HepG2 (cell line): ENCODE data around the gene GADD45GIP1. TPM values are rescaled to one million over a fixed set of nuclear protein-coding genes. Genes with fewer than 3 reads are reported as not detected.

Source experiments
- ATAC-seq: fragments of 200-7000 bp; cut with Tn5 transposase; 3 replicates; pipeline ENCODE4 v1.9.1; 2020; ENCODE audit warnings: mild to moderate bottlenecking, moderate library complexity
- BruUV-seq: library from RNA; stranded (reverse); fragments of 400-500 nt; replicated peaks from 2 replicates; lab custom pipeline; 2021; lab: Mats Ljungman, UMichigan
- CTCF ChIA-PET: fragments of 300-600 bp; formaldehyde crosslinking; extraction: SDS; loops from one replicate; lab custom pipeline; 2021; ENCODE audit warnings: low total read pairs, inconsistent platforms, low intra/inter-chr PET ratio; lab: Yijun Ruan, JAX
- POLR2A ChIA-PET: fragments of 350-600 bp; sonication (Branson Sonifier 250); formaldehyde crosslinking; loops from one replicate; lab custom pipeline; 2020; ENCODE audit warnings: antibody characterized with exemption, inconsistent platforms; lab: Yijun Ruan, JAX
- DNase-seq: peaks from one replicate; pipeline ENCODE4 v3.0.0-alpha.2; 2015; ENCODE audit warnings: low spot score
- FAIRE-seq: peaks from 3 replicates; lab custom pipeline; 2011; peaks lifted over from hg19 to GRCh38; lab: Jason Lieb, UNC
- H2AFZ ChIP-seq: one replicate; pipeline ENCODE4 v1.6.1; 2011; ENCODE audit warnings: low read length, inconsistent platforms
- H3K27ac ChIP-seq: fragments of 300-600 bp; 3 replicates; pipeline ENCODE4 v1.8.0; 2011; ENCODE audit warnings: mixed run types, mild to moderate bottlenecking, mixed read lengths, low read length, inconsistent platforms; ENCODE audit not compliant: insufficient read depth; ENCODE audit errors: extremely low read length
- H3K27me3 ChIP-seq, 2 experiments: fragments of 200-600 bp in 1 of 2; 2 replicates in 1 of 2; 3 replicates in 1 of 2; pipeline versions ENCODE4 v1.6.0 to v1.8.0; 2011; ENCODE audit warnings: low read length in 2 of 2, mild to moderate bottlenecking in 2 of 2, moderate library complexity in 2 of 2, inconsistent platforms in 1 of 2; ENCODE audit not compliant: insufficient read depth in 2 of 2, control insufficient read depth in 1 of 2
- H3K36me3 ChIP-seq, 2 experiments: fragments of 200-600 bp in 1 of 2; replicated peaks in 1 of 2; 2 replicates in 1 of 2; 3 replicates in 1 of 2; pipeline versions ENCODE4 v1.5.1 to v1.8.0; 2011; ENCODE audit warnings: low read length in 2 of 2, inconsistent platforms in 1 of 2; ENCODE audit not compliant: insufficient read depth in 2 of 2, control insufficient read depth in 1 of 2
- H3K4me1 ChIP-seq: 2 replicates; pipeline ENCODE4 v1.5.1; 2012; ENCODE audit warnings: low read length, inconsistent platforms; ENCODE audit not compliant: insufficient read depth
- H3K4me2 ChIP-seq: 2 replicates; pipeline ENCODE4 v1.6.0; 2011; ENCODE audit warnings: low read depth, low read length, inconsistent platforms
- H3K4me3 ChIP-seq, 3 experiments: fragments of 200-600 bp in 1 of 3; sonication (generic), shearing (Covaris generic) in 1 of 3; replicated peaks in 1 of 3; 2 replicates each; pipeline ENCODE4 v1.5.1; 2011 to 2016; ENCODE audit warnings: low read length in 3 of 3, inconsistent platforms in 2 of 3, low read depth in 2 of 3, mild to moderate bottlenecking in 2 of 3, control low read depth in 1 of 3, mixed read lengths in 1 of 3; ENCODE audit not compliant: insufficient read depth in 1 of 3
- H3K79me2 ChIP-seq: one replicate; pipeline ENCODE4 v1.6.1; 2011; ENCODE audit warnings: low read length, inconsistent platforms; ENCODE audit not compliant: insufficient read depth
- H3K9ac ChIP-seq: 2 replicates; pipeline ENCODE4 v1.6.0; 2011; ENCODE audit warnings: mild to moderate bottlenecking, low read depth, low read length, inconsistent platforms; ENCODE audit not compliant: insufficient read depth
- H3K9me3 ChIP-seq: 2 replicates; pipeline ENCODE4 v1.5.1; 2012; ENCODE audit warnings: mild to moderate bottlenecking, low read length
- H4K20me1 ChIP-seq: 2 replicates; pipeline ENCODE4 v1.6.0; 2011; ENCODE audit warnings: inconsistent platforms, mild to moderate bottlenecking, low read length, moderate library complexity; ENCODE audit not compliant: insufficient read depth
- AGO2 ChIP-seq: fragments of 200-400 bp; formaldehyde crosslinking; optimal IDR thresholded peaks from 2 replicates; pipeline ENCODE3; 2017; ENCODE audit warnings: mild to moderate bottlenecking, low read depth, low read length, moderate library complexity
- BHLHE40 ChIP-seq: IDR thresholded peaks from 2 replicates; pipeline ENCODE4 v1.6.1; 2011; ENCODE audit warnings: low read length, improper control_type of control experiment
- CREB1 ChIP-seq, 2 experiments: fragments of 450-650 bp in 1 of 2; IDR thresholded peaks; 2 replicates each; pipeline ENCODE4 v1.6.1; 2016 to 2017; ENCODE audit warnings: control low read depth in 1 of 2, mild to moderate bottlenecking in 1 of 2, missing compliant biosample characterization in 1 of 2, missing genetic modification characterization in 1 of 2
- CREM ChIP-seq, 2 experiments: sonication (generic) in 1 of 2; formaldehyde crosslinking in 1 of 2; IDR thresholded peaks; 2 replicates each; pipeline versions ENCODE4 v1.4.0 to v1.6.1; 2016 to 2020; ENCODE audit warnings: antibody characterized with exemption in 1 of 2, mild to moderate bottlenecking in 1 of 2, missing genetic modification reagents in 1 of 2
- CTCF ChIP-seq: sonication (generic); formaldehyde crosslinking; IDR thresholded peaks from 2 replicates; pipeline ENCODE4 v1.5.0; 2020; ENCODE audit warnings: mild to moderate bottlenecking, missing genetic modification reagents, moderate library complexity
- NR2F6 ChIP-seq, 2 experiments: IDR thresholded peaks; 2 replicates each; pipeline ENCODE4 v1.6.1; 2016; ENCODE audit warnings: antibody characterized with exemption in 1 of 2, mild to moderate bottlenecking in 1 of 2
- PRMT3 ChIP-seq: sonication (generic); formaldehyde crosslinking; IDR thresholded peaks from 2 replicates; pipeline ENCODE4 v1.8.1; 2022; ENCODE audit warnings: low read depth, mild to moderate bottlenecking, moderate library complexity, missing genetic modification reagents, borderline replicate concordance
- RBFOX2 ChIP-seq: fragments of 200-400 bp; formaldehyde crosslinking; IDR thresholded peaks from 2 replicates; pipeline ENCODE4 v1.6.1; 2017; ENCODE audit warnings: low read depth, mild to moderate bottlenecking, low read length
- SMAD3 ChIP-seq: sonication (generic); formaldehyde crosslinking; IDR thresholded peaks from 2 replicates; pipeline ENCODE4 v1.4.0; 2020; ENCODE audit warnings: missing genetic modification reagents
- SP2 ChIP-seq: sonication (generic); formaldehyde crosslinking; IDR thresholded peaks from 2 replicates; pipeline ENCODE4 v1.5.1; 2020; ENCODE audit warnings: mild to moderate bottlenecking, missing genetic modification reagents
- ZFP1 ChIP-seq: IDR thresholded peaks from 2 replicates; pipeline ENCODE4 v1.6.1; 2016
- ZFP36L1 ChIP-seq: sonication (generic); formaldehyde crosslinking; IDR thresholded peaks from 2 replicates; pipeline ENCODE4 v1.8.0; 2022; ENCODE audit warnings: mild to moderate bottlenecking, missing genetic modification reagents, moderate library complexity
- ZNF510 ChIP-seq: sonication (generic); formaldehyde crosslinking; IDR thresholded peaks from 2 replicates; pipeline ENCODE4 v1.4.0; 2020; ENCODE audit warnings: low read depth, mild to moderate bottlenecking, missing genetic modification reagents
- ZNF580 ChIP-seq: IDR thresholded peaks from 2 replicates; pipeline ENCODE4 v1.6.1; 2016; ENCODE audit warnings: low read depth, borderline replicate concordance
- ZNF616 ChIP-seq: sonication (generic); formaldehyde crosslinking; IDR thresholded peaks from 2 replicates; pipeline ENCODE4 v1.5.0; 2020; ENCODE audit warnings: low read depth, mild to moderate bottlenecking, missing genetic modification reagents
- ZNF629 ChIP-seq: sonication (generic); formaldehyde crosslinking; conservative IDR thresholded peaks from 2 replicates; pipeline ENCODE4 v1.5.0; 2020; ENCODE audit warnings: missing genetic modification reagents
- ZZZ3 ChIP-seq: sonication (generic); formaldehyde crosslinking; IDR thresholded peaks from 2 replicates; pipeline ENCODE4 v1.4.0; 2020; ENCODE audit warnings: missing genetic modification reagents, mild to moderate bottlenecking, borderline replicate concordance
- WGBS: methylation state at CpG from one replicate; pipeline ENCODE4 v1.1.6; 2017; ENCODE audit warnings: low lambda C conversion rate; 5-methylcytosine and 5-hydroxymethylcytosine counted together
- in situ Hi-C: cut with HindIII; loops from 2 replicates; pipeline ENCODE4 v1.10.0; 2017; ENCODE audit warnings: low pct_unique_long_range_greater_than_20kb; ENCODE audit not compliant: extremely low pct_ligation_motif_present
- intact Hi-C: fragments of 100-400 bp; cut with micrococcal nuclease; formaldehyde crosslinking; loops from one replicate; pipeline ENCODE4 v1.10.0; 2022; ENCODE audit not compliant: unreplicated experiment
- polyA plus RNA-seq, 8 experiments: library from polyadenylated mRNA; depleted of rRNA in 3 of 8; stranded (reverse) in 7 of 8; unstranded in 1 of 8; fragments of >200 nt; fragmentation: Illumina TruSeq in 4 of 8; extraction: Trizol in 4 of 8; gene quantifications; 2 replicates each; pipeline versions ENCODE4 v1.2.1 to v1.2.3, GENCODE V29; 2011 to 2016; ENCODE audit warnings: low read depth in 4 of 8, missing spikeins in 1 of 8, mixed read lengths in 1 of 8; ENCODE audit not compliant: insufficient read depth in 1 of 8
- total RNA-seq, 5 experiments: library from RNA; depleted of rRNA; stranded (reverse); fragments of >200 nt; fragmentation: Illumina TruSeq; extraction: Trizol; gene quantifications; 2 replicates each; pipeline ENCODE4 v1.2.3, GENCODE V29; 2016; ENCODE audit warnings: low read depth in 1 of 5

The GADD45GIP1 gene
- total and polyA plus RNA-seq, 2 of the 13 experiments (the other 11 are each of a cell fraction or from before 2014, with no cell fraction given): 24.6 to 30.7 TPM

- TF ChIP-seq ZNF616 (CRISPR knock-in tag) (0 out of 2 replicates have a peak, but pooled peaks have one; percentile 33), AGO2 (peak; percentile 70), SMAD3 (CRISPR knock-in tag) (peak; percentile 49; the same call in 1 of the 2 replicates), ZNF510 (peak; percentile 94; the same call in 1 of the 2 replicates), CREB1 (IDR thresholded peaks at IDR 0.05) (peak; percentile 75), CREB1 (CRISPR knock-in tag; IDR thresholded peaks at IDR 0.05) (peak; percentile 67; the same call in 1 of the 2 replicates), PRMT3 (no peak), RBFOX2 (peak; percentile 94), CREM (IDR thresholded peaks at IDR 0.05) (peak; percentile 84), CREM (CRISPR knock-in tag; IDR thresholded peaks at IDR 0.05) (no peak), BHLHE40 (no peak; the same call in 1 of the 2 replicates), SP2 (CRISPR knock-in tag) (peak; percentile 69)
These were observed 23.5 kb downstream of the GADD45GIP1 start, which contains the start of gene FARSA (continued) for GRCh38 chr19:12933287-12934072.

- Histone ChIP-seq H3K4me1 (peaks cover 38% of the 10 kb centered on the region), H2AFZ (no peak overlapping the region), H3K4me3 (peak overlapping the region; percentile 68 to 85 (median 85)), H3K4me2 (peak overlapping the region; percentile 92), H3K27me3 (no peaks in the 10 kb centered on the region; a peak in 1 of 5 replicates), H3K9ac (peak overlapping the region; percentile 81), H3K27ac (peak overlapping the region; percentile 59), H3K36me3 (peaks cover 12 to 23% of the 10 kb centered on the region in 2 experiments), H3K9me3 (no peaks in the 10 kb centered on the region), H4K20me1 (0 out of 2 replicates have a peak, but pooled peaks cover 4% of the 10 kb centered on the region), H3K79me2 (peaks cover 20% of the 10 kb centered on the region)
- no TSS peak for BruUV-seq
- WGBS: 22% methylated on average over 14 of the region's 16 CpGs
- CTCF ChIA-PET: no interaction called here
- FAIRE-seq (no peak), ATAC-seq (peak; percentile 11), DNase-seq (no peak)
- POLR2A ChIA-PET: interaction anchor here (0.8 to 2.9 kb wide), 7 partner anchors 12 to 914 kb away, joined by 3 to 40 read pairs (median 12); partner anchors contain the start of genes GCDH and RAD23A
- in situ Hi-C loops: no loop called here
- intact Hi-C loops: no loop called here
- TF ChIP-seq ZFP1 (CRISPR knock-in tag) (no peak), ZNF580 (CRISPR knock-in tag) (no peak), ZZZ3 (CRISPR knock-in tag) (0 out of 2 replicates have a peak, but pooled peaks have one; percentile 2), ZFP36L1 (CRISPR knock-in tag) (no peak), ZNF629 (CRISPR knock-in tag) (peak; percentile 91), NR2F6 (IDR thresholded peaks at IDR 0.05) (no peak), NR2F6 (CRISPR knock-in tag; IDR thresholded peaks at IDR 0.05) (no peak), CTCF (peak; percentile 18; the same call in 1 of the 2 replicates)
These were observed 24.4 kb downstream of the GADD45GIP1 start for GRCh38 chr19:12932392-12933286.
